ENCODE data around the gene RCCD1.

Gene RCCD1

DNA sequence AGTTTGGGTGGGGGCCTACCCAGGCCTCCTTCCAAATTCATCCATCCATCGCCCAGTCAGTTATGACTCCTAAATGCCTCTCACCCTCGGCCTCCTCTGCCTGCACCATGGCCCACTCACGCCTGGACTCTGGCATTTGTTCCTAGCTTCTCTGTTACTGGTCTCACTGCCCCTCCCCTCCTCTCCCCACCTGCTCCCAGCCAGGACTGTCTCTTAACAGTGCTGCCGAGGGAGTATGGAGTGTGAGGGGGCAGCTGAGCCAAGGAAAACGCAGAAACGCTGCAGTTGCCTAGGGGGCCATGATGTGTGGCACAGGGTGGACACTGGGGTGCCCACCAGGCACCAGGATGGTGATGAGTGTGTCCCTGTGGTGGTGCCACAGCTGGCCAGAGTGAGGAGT is 3.1 kb downstream of the RCCD1 start:
- Histone ChIP-seq H3K4me3 (ENCODE audit: severe bottlenecking) (no peak overlapping the region), H3K27ac (ENCODE audit: poor library complexity, severe bottlenecking) (peak overlapping the region; percentile 76), H3K27me3 (ENCODE audit: insufficient read depth, poor library complexity, severe bottlenecking) (no peaks in the 10 kb centered on the region), H3K4me1 (ENCODE audit: insufficient read depth, poor library complexity, severe bottlenecking) (peaks cover 5% of the 10 kb centered on the region), H3K9me3 (ENCODE audit: severe bottlenecking) (no peaks in the 10 kb centered on the region), H3K36me3 (ENCODE audit: low read depth) (peaks cover 50% of the 10 kb centered on the region)
- no peak for DNase-seq (ENCODE audit: low spot score)
- ATAC-seq (ENCODE audit: low read depth): no peak
- TF ChIP-seq, protein P1, sequence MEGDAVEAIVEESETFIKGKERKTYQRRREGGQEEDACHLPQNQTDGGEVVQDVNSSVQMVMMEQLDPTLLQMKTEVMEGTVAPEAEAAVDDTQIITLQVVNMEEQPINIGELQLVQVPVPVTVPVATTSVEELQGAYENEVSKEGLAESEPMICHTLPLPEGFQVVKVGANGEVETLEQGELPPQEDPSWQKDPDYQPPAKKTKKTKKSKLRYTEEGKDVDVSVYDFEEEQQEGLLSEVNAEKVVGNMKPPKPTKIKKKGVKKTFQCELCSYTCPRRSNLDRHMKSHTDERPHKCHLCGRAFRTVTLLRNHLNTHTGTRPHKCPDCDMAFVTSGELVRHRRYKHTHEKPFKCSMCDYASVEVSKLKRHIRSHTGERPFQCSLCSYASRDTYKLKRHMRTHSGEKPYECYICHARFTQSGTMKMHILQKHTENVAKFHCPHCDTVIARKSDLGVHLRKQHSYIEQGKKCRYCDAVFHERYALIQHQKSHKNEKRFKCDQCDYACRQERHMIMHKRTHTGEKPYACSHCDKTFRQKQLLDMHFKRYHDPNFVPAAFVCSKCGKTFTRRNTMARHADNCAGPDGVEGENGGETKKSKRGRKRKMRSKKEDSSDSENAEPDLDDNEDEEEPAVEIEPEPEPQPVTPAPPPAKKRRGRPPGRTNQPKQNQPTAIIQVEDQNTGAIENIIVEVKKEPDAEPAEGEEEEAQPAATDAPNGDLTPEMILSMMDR (IDR thresholded peaks at IDR 0.05; ENCODE audit: poor library complexity, severe bottlenecking): no peak

DNA sequence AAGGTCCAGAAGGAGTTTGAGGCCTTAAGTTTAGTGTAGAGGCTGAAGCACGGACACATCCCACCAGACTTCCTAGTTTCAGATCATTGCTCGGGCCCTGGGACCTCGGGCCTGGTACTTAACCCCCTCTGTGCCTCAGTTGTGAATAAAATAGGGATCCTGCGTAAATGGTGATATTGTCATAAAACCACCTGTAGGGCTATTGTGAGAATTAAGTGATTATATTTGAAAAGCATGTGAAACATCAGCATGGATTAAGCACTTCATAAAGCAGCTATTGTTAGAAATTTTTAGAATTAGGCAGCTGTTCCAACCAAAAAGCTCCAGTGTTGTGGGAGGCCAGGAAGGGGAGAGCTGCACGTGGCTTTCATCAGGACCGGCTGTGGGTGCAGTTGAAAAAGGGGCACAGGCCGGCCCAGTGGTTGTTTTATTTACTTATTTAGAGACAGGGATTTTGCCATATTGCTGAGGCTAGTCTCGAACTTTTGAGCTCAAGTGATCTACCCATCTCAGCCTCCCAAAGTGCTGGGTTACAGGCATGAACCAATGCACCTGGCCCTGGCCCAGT is 4.4 kb downstream of the RCCD1 start:
- no peaks in the 10 kb centered on the region for H3K9me3 ChIP-seq (ENCODE audit: severe bottlenecking)
- TF ChIP-seq, protein P1 (IDR thresholded peaks at IDR 0.05; ENCODE audit: poor library complexity, severe bottlenecking): no peak
- no peak overlapping the region for H3K4me3 ChIP-seq (ENCODE audit: severe bottlenecking)
- DNase-seq (ENCODE audit: low spot score) (no peak), ATAC-seq (ENCODE audit: low read depth) (no peak)
- no peak overlapping the region for H3K27ac ChIP-seq (ENCODE audit: poor library complexity, severe bottlenecking)
- H3K36me3 ChIP-seq (ENCODE audit: low read depth): peaks cover 58% of the 10 kb centered on the region
- no peaks in the 10 kb centered on the region for H3K27me3 ChIP-seq (ENCODE audit: insufficient read depth, poor library complexity, severe bottlenecking)
- peaks cover 5% of the 10 kb centered on the region for H3K4me1 ChIP-seq (ENCODE audit: insufficient read depth, poor library complexity, severe bottlenecking)

DNA sequence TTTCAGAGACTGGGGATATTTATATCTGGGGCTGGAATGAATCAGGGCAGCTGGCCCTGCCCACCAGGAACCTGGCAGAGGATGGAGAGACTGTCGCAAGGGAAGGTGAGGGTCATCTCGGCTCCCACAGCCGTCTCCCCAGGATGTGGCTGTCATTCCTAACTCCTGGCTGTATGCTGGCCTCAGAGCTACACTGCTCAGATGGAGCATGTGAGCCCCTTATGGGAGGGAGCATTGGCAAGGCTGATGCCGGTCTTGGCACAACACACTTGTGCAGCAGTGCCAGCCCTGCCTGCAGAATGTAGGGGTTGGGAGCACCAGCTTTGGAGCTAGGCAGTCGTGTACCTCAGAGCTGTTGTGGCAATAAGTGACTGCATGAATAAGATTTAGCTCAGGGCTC is 5.2 kb downstream of the RCCD1 start:
- Histone ChIP-seq H3K36me3 (ENCODE audit: low read depth) (peaks cover 66% of the 10 kb centered on the region), H3K27me3 (ENCODE audit: insufficient read depth, poor library complexity, severe bottlenecking) (no peaks in the 10 kb centered on the region), H3K9me3 (ENCODE audit: severe bottlenecking) (no peaks in the 10 kb centered on the region), H3K4me1 (ENCODE audit: insufficient read depth, poor library complexity, severe bottlenecking) (peaks cover 5% of the 10 kb centered on the region), H3K27ac (ENCODE audit: poor library complexity, severe bottlenecking) (no peak overlapping the region), H3K4me3 (ENCODE audit: severe bottlenecking) (no peak overlapping the region)
- no peak for ATAC-seq (ENCODE audit: low read depth)
- TF ChIP-seq, protein P1 (IDR thresholded peaks at IDR 0.05; ENCODE audit: poor library complexity, severe bottlenecking): no peak
- no peak for DNase-seq (ENCODE audit: low spot score)

DNA sequence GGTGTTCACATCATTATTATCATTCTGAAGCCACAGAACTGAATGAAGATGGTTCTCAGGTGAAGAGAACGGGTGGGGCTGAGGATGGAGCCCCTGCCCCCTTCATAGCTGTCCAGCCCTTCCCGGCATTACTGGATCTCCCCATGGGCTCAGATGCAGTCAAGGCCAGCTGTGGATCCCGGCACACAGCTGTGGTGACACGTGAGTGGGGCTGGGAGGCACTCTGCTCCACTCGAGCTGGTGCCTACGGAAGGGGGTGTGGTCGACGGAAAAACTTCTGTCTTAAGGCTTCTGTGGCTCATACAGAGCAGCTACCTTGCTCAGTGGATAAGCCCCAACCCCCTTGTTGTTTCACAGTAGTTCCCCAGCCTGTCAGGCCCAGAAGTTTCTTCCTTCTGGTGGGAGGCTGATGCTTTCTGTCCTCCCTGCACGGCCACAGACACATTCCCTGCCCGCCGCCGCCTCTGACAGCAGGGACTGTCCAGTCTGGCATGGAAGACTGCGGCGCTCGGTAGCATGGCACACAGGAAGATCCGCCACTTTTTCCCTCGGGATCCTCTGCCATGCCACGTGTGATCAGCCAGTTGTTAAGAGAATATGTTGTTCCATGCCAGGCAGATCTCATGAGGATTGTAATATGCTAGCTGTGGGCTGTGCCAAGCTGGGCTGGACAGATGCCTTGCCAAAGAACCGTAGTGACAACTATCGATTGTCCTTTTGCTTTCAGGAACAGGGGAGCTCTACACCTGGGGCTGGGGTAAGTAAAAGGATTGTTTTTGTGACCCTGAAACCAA is 5.8 kb downstream of the RCCD1 start:
- Histone ChIP-seq H3K27ac (ENCODE audit: poor library complexity, severe bottlenecking) (no peak overlapping the region), H3K27me3 (ENCODE audit: insufficient read depth, poor library complexity, severe bottlenecking) (no peaks in the 10 kb centered on the region), H3K4me1 (ENCODE audit: insufficient read depth, poor library complexity, severe bottlenecking) (peaks cover 5% of the 10 kb centered on the region), H3K9me3 (ENCODE audit: severe bottlenecking) (no peaks in the 10 kb centered on the region), H3K4me3 (ENCODE audit: severe bottlenecking) (no peak overlapping the region), H3K36me3 (ENCODE audit: low read depth) (peaks cover 72% of the 10 kb centered on the region)
- DNase-seq (ENCODE audit: low spot score) (no peak), ATAC-seq (ENCODE audit: low read depth) (no peak)
- TF ChIP-seq, protein P1 (IDR thresholded peaks at IDR 0.05; ENCODE audit: poor library complexity, severe bottlenecking): no peak

DNA sequence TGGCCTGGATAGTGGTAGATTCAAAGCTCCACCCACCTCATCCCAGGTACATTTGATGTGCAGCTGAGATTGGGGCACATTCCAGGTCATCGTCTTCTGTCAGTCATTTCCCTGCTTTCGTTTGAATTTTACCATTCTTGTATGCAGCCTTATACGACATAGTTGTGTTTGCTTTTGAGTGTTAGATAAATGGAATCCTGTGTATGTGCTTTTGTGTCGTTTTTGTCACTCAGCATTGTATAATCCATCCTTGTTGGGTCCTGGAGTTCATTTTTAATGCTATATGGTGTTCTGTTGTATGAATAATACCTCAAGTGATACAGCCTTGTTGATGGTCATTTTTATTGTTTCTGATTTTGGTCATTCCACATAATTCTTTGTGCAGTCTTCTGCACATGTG is 7.3 kb downstream of the RCCD1 start:
- ATAC-seq (ENCODE audit: low read depth) (no peak), DNase-seq (ENCODE audit: low spot score) (no peak)
- Histone ChIP-seq H3K4me3 (ENCODE audit: severe bottlenecking) (no peak overlapping the region), H3K27ac (ENCODE audit: poor library complexity, severe bottlenecking) (no peak overlapping the region), H3K9me3 (ENCODE audit: severe bottlenecking) (no peaks in the 10 kb centered on the region), H3K27me3 (ENCODE audit: insufficient read depth, poor library complexity, severe bottlenecking) (no peaks in the 10 kb centered on the region), H3K4me1 (ENCODE audit: insufficient read depth, poor library complexity, severe bottlenecking) (no peaks in the 10 kb centered on the region), H3K36me3 (ENCODE audit: low read depth) (peaks cover 87% of the 10 kb centered on the region)
- TF ChIP-seq, protein P1 (IDR thresholded peaks at IDR 0.05; ENCODE audit: poor library complexity, severe bottlenecking): no peak
